ENCODE results near the gene CRACDL. TPM values are rescaled to one million over a fixed set of nuclear protein-coding genes. Genes with fewer than 3 reads are reported as not detected.

CRACDL gene
- total and polyA plus RNA-seq, 2 of the 13 experiments (the other 11 are each of a cell fraction or from before 2014, with no cell fraction given) = 0.15 to 0.26 TPM

DNA sequence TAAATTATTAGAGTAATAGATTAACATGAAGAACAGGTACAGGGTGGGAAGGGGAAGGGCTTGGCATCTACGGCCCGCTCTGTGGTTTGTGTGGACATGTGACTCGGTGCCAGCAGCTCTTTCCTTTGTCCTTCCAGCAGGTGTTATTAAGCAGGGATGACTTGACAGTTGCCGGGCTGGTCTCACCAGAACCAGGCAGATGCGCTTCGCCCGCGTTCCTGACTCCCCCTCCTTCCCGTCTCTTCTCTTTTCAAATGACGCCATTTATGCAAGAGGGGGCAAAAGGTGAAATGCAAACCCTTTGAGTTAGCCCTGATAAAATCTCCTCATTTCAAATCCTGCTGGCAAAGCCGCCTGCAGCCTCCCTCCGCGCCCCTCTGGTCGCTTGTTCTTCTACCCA is 166.2 kb downstream of the CRACDL start (continued):
- TF ChIP-seq, protein P1, sequence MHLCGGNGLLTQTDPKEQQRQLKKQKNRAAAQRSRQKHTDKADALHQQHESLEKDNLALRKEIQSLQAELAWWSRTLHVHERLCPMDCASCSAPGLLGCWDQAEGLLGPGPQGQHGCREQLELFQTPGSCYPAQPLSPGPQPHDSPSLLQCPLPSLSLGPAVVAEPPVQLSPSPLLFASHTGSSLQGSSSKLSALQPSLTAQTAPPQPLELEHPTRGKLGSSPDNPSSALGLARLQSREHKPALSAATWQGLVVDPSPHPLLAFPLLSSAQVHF (CRISPR knock-in tag; IDR thresholded peaks at IDR 0.05) = no peak
- TF ChIP-seq NR2F6 (IDR thresholded peaks at IDR 0.05) = no peak
- TF ChIP-seq NR2F6 (CRISPR knock-in tag; IDR thresholded peaks at IDR 0.05) = no peak

DNA sequence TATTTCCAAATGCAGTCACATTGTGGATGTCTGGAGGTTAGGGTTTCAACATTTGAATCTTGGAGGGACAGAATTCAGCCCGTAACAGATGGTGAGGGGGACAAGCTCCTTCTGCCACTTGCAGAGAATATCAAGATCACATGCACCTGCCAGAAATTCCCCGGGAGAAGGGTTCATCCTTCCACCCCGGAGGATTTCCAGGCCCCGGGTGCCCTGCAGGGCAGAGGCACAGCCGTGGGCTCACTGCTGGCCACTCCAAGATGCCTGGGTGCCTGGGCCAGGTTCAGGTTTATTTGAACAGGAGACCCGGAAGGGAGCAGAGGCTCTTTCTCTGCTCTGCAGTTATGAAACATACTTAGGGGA is 166.9 kb downstream of the CRACDL start:
- Histone ChIP-seq H3K27me3 (ENCODE audit: control insufficient read depth in 1 of 2, insufficient read depth in 2 of 2, low read length in 2 of 2) (no peaks in the 10 kb centered on the region), H3K36me3 (replicated peaks in 1 of 2; ENCODE audit: control insufficient read depth in 1 of 2, insufficient read depth in 2 of 2, low read length in 2 of 2) (no peaks in the 10 kb centered on the region), H3K4me3 (replicated peaks in 1 of 3; ENCODE audit: insufficient read depth in 1 of 3, low read depth in 2 of 3, low read length in 3 of 3) (peak overlapping the region in 2 of 3 experiments; percentile 9 to 47; a peak in 3 of 6 replicates), H4K20me1 (ENCODE audit: insufficient read depth, low read length) (no peaks in the 10 kb centered on the region), H3K79me2 (ENCODE audit: insufficient read depth, low read length) (no peaks in the 10 kb centered on the region), H3K9me3 (ENCODE audit: low read length) (no peaks in the 10 kb centered on the region), H3K9ac (ENCODE audit: insufficient read depth, low read depth, low read length) (peak overlapping the region; percentile 37; the same call in 1 of the 2 replicates), H2AFZ (ENCODE audit: low read length) (no peak overlapping the region), H3K4me1 (ENCODE audit: insufficient read depth, low read length) (peaks cover 57% of the 10 kb centered on the region), H3K4me2 (ENCODE audit: low read depth, low read length) (peak overlapping the region; percentile 73), H3K27ac (ENCODE audit: extremely low read length, insufficient read depth, low read length) (no peak overlapping the region)
- intact Hi-C loops (cut with micrococcal nuclease; ENCODE audit: unreplicated experiment) (loop anchor here (2.0 to 5.0 kb wide), 2 partner anchors 26 to 37 kb away; partner anchors contain the start of gene MGAT4A), in situ Hi-C loops (cut with HindIII; ENCODE audit: extremely low pct_ligation_motif_present, low pct_unique_long_range_greater_than_20kb) (loop anchor here (5.0 kb wide), 1 partner anchor 48 kb away; no protein-coding TSS in a partner anchor)
- no TSS peak for BruUV-seq (replicated peaks)
- 3% methylated on average over 6 of the region's 6 CpGs for WGBS (ENCODE audit: low lambda C conversion rate)
- DNase-seq (ENCODE audit: low spot score) = no peak
- POLR2A ChIA-PET = interaction anchor here (0.6 to 1.9 kb wide), 5 partner anchors 27 to 793 kb away, joined by 3 to 12 read pairs (median 4); partner anchors contain the start of gene MGAT4A
- FAIRE-seq = no peak
- ATAC-seq = peak; percentile 22
- CTCF ChIA-PET (ENCODE audit: low intra/inter-chr PET ratio, low total read pairs) = no interaction called here
- TF ChIP-seq SYNCRIP (IDR thresholded peaks at IDR 0.05; ENCODE audit: insufficient read depth, low read depth, low read length) (no peak), RFX3 (CRISPR knock-in tag; IDR thresholded peaks at IDR 0.05) (no peak), ZNF746 (CRISPR knock-in tag; IDR thresholded peaks at IDR 0.05) (no peak), ZNF333 (CRISPR knock-in tag; IDR thresholded peaks at IDR 0.05; ENCODE audit: borderline replicate concordance) (no peak), STAG1 (CRISPR knock-in tag; IDR thresholded peaks at IDR 0.05) (no peak), NFRKB (IDR thresholded peaks at IDR 0.05) (no peak), JUND (CRISPR knock-in tag; IDR thresholded peaks at IDR 0.05) (no peak), ZNF33B (CRISPR knock-in tag; IDR thresholded peaks at IDR 0.05) (no peak), ELF4 (CRISPR knock-in tag; IDR thresholded peaks at IDR 0.05; ENCODE audit: borderline replicate concordance) (no peak), ZBTB20 (CRISPR knock-in tag; IDR thresholded peaks at IDR 0.05; ENCODE audit: borderline replicate concordance, low read depth) (no peak)
- TF ChIP-seq, protein P2, sequence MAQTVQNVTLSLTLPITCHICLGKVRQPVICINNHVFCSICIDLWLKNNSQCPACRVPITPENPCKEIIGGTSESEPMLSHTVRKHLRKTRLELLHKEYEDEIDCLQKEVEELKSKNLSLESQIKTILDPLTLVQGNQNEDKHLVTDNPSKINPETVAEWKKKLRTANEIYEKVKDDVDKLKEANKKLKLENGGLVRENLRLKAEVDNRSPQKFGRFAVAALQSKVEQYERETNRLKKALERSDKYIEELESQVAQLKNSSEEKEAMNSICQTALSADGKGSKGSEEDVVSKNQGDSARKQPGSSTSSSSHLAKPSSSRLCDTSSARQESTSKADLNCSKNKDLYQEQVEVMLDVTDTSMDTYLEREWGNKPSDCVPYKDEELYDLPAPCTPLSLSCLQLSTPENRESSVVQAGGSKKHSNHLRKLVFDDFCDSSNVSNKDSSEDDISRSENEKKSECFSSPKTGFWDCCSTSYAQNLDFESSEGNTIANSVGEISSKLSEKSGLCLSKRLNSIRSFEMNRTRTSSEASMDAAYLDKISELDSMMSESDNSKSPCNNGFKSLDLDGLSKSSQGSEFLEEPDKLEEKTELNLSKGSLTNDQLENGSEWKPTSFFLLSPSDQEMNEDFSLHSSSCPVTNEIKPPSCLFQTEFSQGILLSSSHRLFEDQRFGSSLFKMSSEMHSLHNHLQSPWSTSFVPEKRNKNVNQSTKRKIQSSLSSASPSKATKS (CRISPR knock-in tag; IDR thresholded peaks at IDR 0.05) = no peak
- TF ChIP-seq, protein P3, sequence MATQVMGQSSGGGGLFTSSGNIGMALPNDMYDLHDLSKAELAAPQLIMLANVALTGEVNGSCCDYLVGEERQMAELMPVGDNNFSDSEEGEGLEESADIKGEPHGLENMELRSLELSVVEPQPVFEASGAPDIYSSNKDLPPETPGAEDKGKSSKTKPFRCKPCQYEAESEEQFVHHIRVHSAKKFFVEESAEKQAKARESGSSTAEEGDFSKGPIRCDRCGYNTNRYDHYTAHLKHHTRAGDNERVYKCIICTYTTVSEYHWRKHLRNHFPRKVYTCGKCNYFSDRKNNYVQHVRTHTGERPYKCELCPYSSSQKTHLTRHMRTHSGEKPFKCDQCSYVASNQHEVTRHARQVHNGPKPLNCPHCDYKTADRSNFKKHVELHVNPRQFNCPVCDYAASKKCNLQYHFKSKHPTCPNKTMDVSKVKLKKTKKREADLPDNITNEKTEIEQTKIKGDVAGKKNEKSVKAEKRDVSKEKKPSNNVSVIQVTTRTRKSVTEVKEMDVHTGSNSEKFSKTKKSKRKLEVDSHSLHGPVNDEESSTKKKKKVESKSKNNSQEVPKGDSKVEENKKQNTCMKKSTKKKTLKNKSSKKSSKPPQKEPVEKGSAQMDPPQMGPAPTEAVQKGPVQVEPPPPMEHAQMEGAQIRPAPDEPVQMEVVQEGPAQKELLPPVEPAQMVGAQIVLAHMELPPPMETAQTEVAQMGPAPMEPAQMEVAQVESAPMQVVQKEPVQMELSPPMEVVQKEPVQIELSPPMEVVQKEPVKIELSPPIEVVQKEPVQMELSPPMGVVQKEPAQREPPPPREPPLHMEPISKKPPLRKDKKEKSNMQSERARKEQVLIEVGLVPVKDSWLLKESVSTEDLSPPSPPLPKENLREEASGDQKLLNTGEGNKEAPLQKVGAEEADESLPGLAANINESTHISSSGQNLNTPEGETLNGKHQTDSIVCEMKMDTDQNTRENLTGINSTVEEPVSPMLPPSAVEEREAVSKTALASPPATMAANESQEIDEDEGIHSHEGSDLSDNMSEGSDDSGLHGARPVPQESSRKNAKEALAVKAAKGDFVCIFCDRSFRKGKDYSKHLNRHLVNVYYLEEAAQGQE (IDR thresholded peaks at IDR 0.05; ENCODE audit: borderline replicate concordance in 1 of 2, low read depth in 1 of 2, low read length in 2 of 2) = no peak
- TF ChIP-seq, protein P4, sequence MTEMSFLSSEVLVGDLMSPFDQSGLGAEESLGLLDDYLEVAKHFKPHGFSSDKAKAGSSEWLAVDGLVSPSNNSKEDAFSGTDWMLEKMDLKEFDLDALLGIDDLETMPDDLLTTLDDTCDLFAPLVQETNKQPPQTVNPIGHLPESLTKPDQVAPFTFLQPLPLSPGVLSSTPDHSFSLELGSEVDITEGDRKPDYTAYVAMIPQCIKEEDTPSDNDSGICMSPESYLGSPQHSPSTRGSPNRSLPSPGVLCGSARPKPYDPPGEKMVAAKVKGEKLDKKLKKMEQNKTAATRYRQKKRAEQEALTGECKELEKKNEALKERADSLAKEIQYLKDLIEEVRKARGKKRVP (CRISPR knock-in tag; IDR thresholded peaks at IDR 0.05) = no peak
